SIG-M5 treated with dmso at 0.1 percent for 504 hours (cell line): ENCODE results near the gene GRM6.

Experiments
- DNase-seq: peaks from one replicate; lab custom pipeline; 2025; ENCODE audit not compliant: unreplicated experiment; lab: John Stamatoyannopoulos, UW

Gene GRM6

DNA sequence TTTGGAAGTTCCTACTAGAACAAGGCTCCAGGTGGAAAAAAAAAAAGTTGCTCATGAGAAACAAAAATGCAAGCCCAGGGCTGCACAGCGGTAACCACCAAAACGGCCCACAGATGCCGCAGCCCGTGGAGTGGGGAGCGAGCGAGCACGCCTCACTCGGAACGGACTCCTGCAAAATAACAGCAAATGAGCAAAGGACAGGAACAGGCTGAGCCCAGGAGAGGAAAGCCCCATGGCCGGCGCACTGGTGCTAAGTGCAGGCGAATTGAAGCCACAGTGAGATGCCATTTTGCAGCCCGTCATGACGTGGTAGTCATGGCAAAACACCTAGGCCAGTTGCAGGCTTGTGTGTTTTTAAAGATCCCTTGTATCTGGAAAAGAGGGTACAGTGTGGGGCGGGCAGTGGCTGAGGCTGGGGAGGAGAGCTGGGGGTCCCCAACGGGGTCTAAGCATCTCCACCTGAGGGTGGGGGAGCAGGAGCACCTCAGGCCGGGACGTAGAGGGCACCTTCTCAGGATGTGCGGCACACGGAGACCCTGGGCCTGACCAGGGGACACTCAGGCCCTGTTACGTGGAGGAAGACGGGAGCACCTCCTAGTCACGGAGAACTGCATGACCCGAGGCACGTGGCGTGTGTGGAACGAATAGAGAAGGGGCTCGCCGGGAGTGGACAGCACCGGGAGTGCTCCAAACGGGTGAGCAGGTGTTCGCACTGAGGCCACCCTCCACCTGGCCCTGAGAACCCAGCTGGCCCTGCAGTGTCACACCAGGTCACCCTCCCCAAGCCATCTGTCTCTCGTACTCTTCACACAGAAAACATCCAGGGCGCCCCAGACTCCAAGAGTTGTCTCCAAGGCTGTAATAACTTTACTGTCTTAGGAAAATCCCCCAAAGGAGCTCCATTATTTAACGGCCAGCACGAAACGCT lies 10.7 kb downstream of the GRM6 start:
- DNase-seq = no peak

DNA sequence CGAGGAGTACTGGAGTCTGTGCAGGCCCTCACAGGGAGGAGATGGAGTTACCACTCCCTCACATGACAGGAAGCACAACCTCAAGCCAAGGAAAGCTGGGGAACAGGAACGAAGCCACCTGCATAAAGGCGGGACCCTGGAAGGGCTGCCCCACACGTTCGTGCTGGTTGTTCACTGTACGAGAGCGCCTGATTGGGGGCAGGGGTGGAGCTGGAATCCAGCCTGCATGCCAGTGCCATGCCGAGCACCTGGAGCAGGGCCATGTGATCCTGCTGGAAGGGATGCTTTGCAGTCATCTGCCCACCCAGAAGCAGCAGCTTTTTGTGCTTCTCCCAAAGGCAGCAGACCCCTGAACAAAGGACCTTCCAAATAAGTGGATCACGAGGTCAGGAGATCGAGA lies 11.4 kb downstream of the GRM6 start:
- DNase-seq = no peak

DNA sequence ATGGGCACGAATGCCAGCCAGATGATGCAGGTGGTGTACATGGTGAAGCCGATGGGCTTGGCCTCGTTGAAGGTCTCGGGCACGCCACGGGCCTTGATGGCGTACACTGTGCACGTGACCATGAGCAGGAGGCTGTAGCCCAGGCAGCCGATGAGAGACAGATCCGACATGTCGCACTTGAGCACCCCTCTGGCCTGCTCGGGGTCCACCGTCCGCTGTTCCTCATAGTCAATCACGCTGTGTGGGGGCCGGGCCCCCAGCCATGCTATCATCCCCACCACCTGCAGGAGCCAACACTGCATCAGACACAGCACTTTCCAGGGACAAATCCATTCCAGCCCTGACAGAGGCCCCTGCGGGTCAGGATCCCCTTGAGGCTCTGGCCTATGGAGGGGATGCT lies 12.2 kb downstream of the GRM6 start:
- DNase-seq = no peak

DNA sequence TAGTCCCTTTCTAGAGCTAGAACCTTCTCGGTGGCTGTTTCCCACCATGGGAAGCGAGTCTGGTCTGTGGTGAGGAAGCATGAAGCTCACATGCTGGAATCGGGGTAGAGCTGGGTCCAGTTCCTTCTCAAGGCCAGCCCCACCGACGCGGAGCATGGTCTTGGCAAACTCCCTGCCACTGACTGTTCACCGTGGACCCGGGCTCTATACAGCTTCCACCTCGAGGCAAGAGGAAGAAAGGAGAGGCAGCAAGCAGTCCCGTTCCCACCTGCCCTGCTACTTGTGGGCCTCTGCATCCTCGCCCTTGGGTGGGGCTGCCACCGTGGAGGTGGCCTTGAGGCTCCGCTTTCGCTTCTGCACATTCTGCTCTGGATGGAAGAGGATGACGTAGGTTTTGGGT lies 13.7 kb downstream of the GRM6 start:
- no peak for DNase-seq

DNA sequence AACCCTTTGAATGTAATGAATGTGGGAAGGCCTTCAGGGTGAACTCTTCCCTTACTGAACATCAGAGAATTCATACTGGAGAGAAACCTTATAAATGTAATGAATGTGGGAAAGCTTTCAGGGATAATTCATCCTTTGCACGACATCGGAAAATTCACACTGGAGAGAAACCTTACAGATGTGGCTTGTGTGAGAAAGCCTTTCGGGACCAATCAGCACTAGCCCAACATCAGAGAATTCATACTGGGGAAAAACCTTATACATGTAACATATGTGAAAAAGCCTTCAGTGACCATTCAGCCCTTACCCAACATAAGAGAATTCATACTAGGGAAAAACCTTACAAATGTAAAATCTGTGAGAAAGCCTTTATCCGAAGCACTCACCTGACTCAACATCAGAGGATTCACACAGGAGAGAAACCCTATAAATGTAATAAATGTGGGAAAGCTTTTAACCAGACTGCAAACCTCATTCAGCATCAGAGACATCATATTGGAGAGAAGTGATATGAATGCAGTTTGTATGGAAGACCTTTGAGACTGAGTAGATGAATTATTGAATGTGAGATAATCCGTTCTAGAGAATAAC lies 29.6 kb downstream of the GRM6 start:
- DNase-seq = no peak

DNA sequence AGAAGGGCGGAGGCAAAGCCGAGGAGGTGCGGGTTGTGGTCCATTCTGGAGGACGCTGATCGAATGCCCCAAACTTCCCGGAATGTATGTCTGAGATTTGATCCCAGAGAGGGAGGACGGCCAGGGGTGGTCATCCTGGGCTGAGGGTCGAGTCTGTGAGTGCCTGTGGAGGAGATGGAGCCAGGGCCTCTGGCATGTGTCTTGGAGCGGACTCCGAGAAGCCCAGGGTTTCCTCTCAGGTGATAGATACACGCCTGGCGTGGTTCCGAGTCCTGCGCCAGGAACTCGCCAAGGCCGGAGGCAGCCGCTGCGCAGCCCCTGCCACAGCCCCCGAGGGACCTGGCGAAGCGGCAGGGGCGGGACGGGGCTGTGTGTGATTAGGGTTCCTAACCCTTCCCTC lies 53.8 kb downstream of the GRM6 start:
- no peak for DNase-seq

DNA sequence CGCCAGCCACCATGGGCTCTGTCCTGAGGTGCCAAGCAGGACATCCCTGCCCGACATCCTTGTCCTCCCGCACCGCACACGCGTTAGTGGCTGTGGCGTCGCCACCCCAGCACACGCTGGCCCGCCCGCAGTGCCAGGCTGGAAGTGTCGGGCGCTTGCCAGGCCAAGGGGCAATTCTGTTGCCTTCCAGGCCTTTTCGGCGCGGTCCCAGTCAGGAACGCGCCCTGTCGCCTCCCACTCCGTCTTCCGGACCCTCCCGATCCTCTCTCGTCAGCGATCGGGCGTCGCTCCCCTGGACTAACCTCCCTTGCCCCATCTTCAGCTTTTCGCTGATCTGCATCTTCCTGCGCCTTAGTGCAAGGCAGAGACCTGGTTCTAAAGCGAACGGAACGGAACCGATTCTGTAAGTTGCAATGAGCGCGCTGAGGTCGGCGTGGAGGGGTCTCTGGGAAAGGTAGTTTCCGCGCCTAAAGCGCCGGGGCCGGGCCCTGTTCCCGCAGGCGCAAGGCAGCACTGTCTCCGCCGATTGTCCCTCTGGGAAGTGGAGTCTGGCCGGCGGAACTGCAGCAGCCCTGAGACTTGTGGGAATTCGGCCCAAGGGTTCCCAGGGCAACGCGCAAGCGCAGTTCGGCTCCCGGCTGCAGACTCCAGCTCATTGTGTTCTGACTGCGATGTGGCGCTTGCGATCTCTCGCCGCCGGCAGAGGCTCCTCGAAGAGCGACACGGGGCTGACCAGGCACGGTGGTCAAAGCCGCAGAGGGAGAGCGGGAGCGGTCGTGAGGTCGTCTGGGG lies 54.4 kb downstream of the GRM6 start, which contains the start of gene ZNF454:
Gene ZNF454 (plus strand): TSS at position 630 of the 792 bp plus-strand sequence. CDS start 1,594 bp downstream, outside the sequence.
- no peak for DNase-seq

DNA sequence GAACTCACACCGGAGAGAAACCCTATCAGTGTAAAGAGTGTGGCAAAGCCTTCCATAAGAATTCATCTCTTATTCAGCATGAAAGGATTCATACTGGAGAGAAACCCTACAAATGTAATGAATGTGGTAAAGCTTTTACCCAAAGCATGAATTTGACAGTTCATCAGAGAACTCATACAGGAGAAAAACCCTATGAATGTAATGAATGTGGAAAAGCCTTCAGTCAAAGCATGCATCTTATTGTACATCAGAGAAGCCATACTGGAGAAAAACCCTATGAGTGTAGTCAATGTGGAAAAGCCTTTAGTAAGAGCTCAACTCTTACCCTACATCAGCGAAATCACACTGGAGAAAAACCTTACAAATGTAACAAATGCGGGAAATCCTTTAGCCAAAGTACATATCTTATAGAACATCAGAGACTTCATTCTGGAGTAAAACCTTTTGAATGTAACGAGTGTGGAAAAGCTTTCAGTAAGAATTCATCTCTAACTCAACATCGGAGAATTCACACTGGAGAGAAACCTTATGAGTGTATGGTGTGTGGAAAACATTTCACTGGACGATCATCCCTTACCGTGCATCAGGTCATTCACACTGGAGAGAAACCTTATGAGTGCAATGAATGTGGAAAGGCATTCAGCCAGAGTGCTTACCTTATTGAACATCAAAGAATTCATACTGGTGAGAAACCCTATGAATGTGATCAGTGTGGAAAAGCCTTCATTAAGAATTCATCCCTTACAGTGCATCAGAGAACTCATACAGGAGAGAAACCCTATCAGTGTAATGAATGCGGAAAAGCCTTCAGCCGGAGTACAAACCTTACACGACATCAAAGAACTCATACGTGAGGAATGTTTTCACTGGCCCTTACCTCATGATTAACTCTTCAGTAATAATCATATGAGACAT lies 63.0 kb downstream of the GRM6 start:
- no peak for DNase-seq
